ENCODE measurements around the gene PTGIS. TPM values are rescaled to one million over a fixed set of nuclear protein-coding genes. Genes with fewer than 3 reads are reported as not detected.
A peak's percentile ranks its signal among the peaks of the same experiment; 100 is the strongest.

Gene PTGIS
- polyA plus RNA-seq, 1 donor (not counting 4 experiments of a cell fraction or from before 2014, with no cell fraction given): not detected

- TF ChIP-seq CTCF (optimal IDR thresholded peaks at IDR 0.05 in 1 of 3, IDR thresholded peaks at IDR 0.05 in 1 of 3, conservative IDR thresholded peaks at IDR 0.05 in 1 of 3; ENCODE audit: extremely low read depth in 1 of 3, insufficient read depth in 2 of 3, low read length in 3 of 3) (peak; percentile 48 to 93 (median 83)), EZH2 (IDR thresholded peaks at IDR 0.05; ENCODE audit: low read length) (no peak)
- Histone ChIP-seq H3K27me3 (ENCODE audit: control insufficient read depth, extremely low read depth, insufficient read depth, low read length) (peaks cover 52% of the 10 kb centered on the region), H3K4me1 (ENCODE audit: control insufficient read depth, extremely low read depth, insufficient read depth, low read length) (peaks cover 3% of the 10 kb centered on the region), H3K9ac (ENCODE audit: control insufficient read depth, extremely low read depth, insufficient read depth, low read length) (no peak overlapping the region), H4K20me1 (ENCODE audit: control insufficient read depth, extremely low read depth, insufficient read depth, low read length) (no peaks in the 10 kb centered on the region), H3K9me1 (ENCODE audit: control insufficient read depth, extremely low read depth, insufficient read depth, low read length) (no peaks in the 10 kb centered on the region), H3K27ac (ENCODE audit: control insufficient read depth, insufficient read depth, low read length) (no peak overlapping the region), H2AFZ (ENCODE audit: control insufficient read depth, low read length) (peak overlapping the region; percentile 80), H3K4me3 (ENCODE audit: control insufficient read depth in 2 of 3, extremely low read depth in 1 of 3, insufficient read depth in 2 of 3, low read depth in 1 of 3, low read length in 3 of 3) (peak overlapping the region; percentile 30 to 57 (median 51)), H3K36me3 (ENCODE audit: control insufficient read depth in 2 of 2, extremely low read depth in 1 of 2, insufficient read depth in 2 of 2, low read length in 2 of 2) (no peaks in the 10 kb centered on the region), H3K4me2 (ENCODE audit: control insufficient read depth, extremely low read depth, insufficient read depth, low read depth, low read length) (peak overlapping the region; percentile 85), H3K9me3 (ENCODE audit: control insufficient read depth, low read depth, low read length) (no peaks in the 10 kb centered on the region), H3K79me2 (ENCODE audit: control insufficient read depth, insufficient read depth, low read length) (no peaks in the 10 kb centered on the region)
- dilution Hi-C loops (cut with MboI; ENCODE audit: extremely low pct_ligation_motif_present, low sequenced_read_pairs): no loop called here
- DNase-seq (ENCODE audit: low read depth, low spot score) (no peak), FAIRE-seq (no peak)
Observed at GRCh38 chr20:49484180-49485140, 83.5 kb downstream of the PTGIS start.

- DNase-seq (ENCODE audit: low read depth, low spot score) (no peak), FAIRE-seq (no peak)
- dilution Hi-C loops (cut with MboI; ENCODE audit: extremely low pct_ligation_motif_present, low sequenced_read_pairs): no loop called here
- Histone ChIP-seq H3K4me3 (ENCODE audit: control insufficient read depth in 2 of 3, extremely low read depth in 1 of 3, insufficient read depth in 2 of 3, low read depth in 1 of 3, low read length in 3 of 3) (no peak overlapping the region), H4K20me1 (ENCODE audit: control insufficient read depth, extremely low read depth, insufficient read depth, low read length) (no peaks in the 10 kb centered on the region), H3K9ac (ENCODE audit: control insufficient read depth, extremely low read depth, insufficient read depth, low read length) (no peak overlapping the region), H3K79me2 (ENCODE audit: control insufficient read depth, insufficient read depth, low read length) (no peaks in the 10 kb centered on the region), H3K4me1 (ENCODE audit: control insufficient read depth, extremely low read depth, insufficient read depth, low read length) (peaks cover 3% of the 10 kb centered on the region), H3K4me2 (ENCODE audit: control insufficient read depth, extremely low read depth, insufficient read depth, low read depth, low read length) (no peak overlapping the region), H3K27ac (ENCODE audit: control insufficient read depth, insufficient read depth, low read length) (no peak overlapping the region), H3K9me3 (ENCODE audit: control insufficient read depth, low read depth, low read length) (no peaks in the 10 kb centered on the region), H3K36me3 (ENCODE audit: control insufficient read depth in 2 of 2, extremely low read depth in 1 of 2, insufficient read depth in 2 of 2, low read length in 2 of 2) (no peaks in the 10 kb centered on the region), H3K27me3 (ENCODE audit: control insufficient read depth, extremely low read depth, insufficient read depth, low read length) (peaks cover 56% of the 10 kb centered on the region), H3K9me1 (ENCODE audit: control insufficient read depth, extremely low read depth, insufficient read depth, low read length) (no peaks in the 10 kb centered on the region), H2AFZ (ENCODE audit: control insufficient read depth, low read length) (no peak overlapping the region)
- TF ChIP-seq CTCF (optimal IDR thresholded peaks at IDR 0.05 in 1 of 3, IDR thresholded peaks at IDR 0.05 in 1 of 3, conservative IDR thresholded peaks at IDR 0.05 in 1 of 3; ENCODE audit: extremely low read depth in 1 of 3, insufficient read depth in 2 of 3, low read length in 3 of 3) (no peak), EZH2 (IDR thresholded peaks at IDR 0.05; ENCODE audit: low read length) (peak; percentile 20)
Observed at GRCh38 chr20:49483696-49484123, 84.2 kb downstream of the PTGIS start.

All from keratinocyte (primary cell).